Neural progenitor cell (in vitro differentiated cells): Measurements from ENCODE around the gene RNF2.

Experiments
- EZH2 ChIP-seq: fragments of 200-600 bp; sonication (generic); IDR thresholded peaks from 2 replicates; pipeline ENCODE4 v1.6.1; 2017; ENCODE audit warnings: antibody characterized with exemption, mild to moderate bottlenecking, moderate library complexity
- TF ChIP-seq, protein P1 (sequence below): fragments of 200-600 bp; sonication (generic); IDR thresholded peaks from 2 replicates; pipeline ENCODE4 v1.5.1; 2017; ENCODE audit warnings: antibody characterized with exemption, mild to moderate bottlenecking

DNA sequence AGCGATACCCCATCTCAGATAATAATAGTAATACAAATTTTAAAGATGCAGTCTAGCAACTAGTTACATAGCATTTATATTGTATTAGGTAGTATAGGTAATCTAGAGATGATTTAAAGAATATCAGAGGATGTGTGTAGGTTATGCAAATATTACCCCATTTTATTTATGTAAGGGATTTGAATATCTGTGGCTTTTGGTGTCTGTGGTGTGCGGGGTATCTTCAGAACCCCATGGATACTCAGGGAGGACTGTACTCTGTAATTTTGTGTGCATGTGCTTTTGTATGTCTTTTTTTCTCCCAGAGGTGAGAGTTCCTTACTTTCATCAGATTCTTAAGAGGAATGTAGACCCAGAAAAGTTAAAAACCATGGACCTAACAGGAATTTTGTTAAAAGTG lies 12.8 kb downstream of the RNF2 start:
- TF ChIP-seq, protein P1, sequence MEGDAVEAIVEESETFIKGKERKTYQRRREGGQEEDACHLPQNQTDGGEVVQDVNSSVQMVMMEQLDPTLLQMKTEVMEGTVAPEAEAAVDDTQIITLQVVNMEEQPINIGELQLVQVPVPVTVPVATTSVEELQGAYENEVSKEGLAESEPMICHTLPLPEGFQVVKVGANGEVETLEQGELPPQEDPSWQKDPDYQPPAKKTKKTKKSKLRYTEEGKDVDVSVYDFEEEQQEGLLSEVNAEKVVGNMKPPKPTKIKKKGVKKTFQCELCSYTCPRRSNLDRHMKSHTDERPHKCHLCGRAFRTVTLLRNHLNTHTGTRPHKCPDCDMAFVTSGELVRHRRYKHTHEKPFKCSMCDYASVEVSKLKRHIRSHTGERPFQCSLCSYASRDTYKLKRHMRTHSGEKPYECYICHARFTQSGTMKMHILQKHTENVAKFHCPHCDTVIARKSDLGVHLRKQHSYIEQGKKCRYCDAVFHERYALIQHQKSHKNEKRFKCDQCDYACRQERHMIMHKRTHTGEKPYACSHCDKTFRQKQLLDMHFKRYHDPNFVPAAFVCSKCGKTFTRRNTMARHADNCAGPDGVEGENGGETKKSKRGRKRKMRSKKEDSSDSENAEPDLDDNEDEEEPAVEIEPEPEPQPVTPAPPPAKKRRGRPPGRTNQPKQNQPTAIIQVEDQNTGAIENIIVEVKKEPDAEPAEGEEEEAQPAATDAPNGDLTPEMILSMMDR, result no peak
- no peak for TF ChIP-seq EZH2
